Inferior parietal cortex (tissue), 1 donor: ENCODE data around the gene RSBN1L.
A peak's percentile ranks its signal among the peaks of the same experiment; 100 is the strongest.

ENCODE experiments used
- DNase-seq: peaks from one replicate; pipeline ENCODE4 v3.0.0-alpha.2; 2016; ENCODE audit errors: extremely low spot score

The RSBN1L gene

GRCh38 chr7:77729574-77730348 lies 33.5 kb downstream of the RSBN1L start:
- DNase-seq = no peak

- no peak for DNase-seq
Observed at GRCh38 chr7:77731716-77732115, 35.5 kb downstream of the RSBN1L start.

GRCh38 chr7:77734659-77735421 lies 38.6 kb downstream of the RSBN1L start:
- DNase-seq = no peak

GRCh38 chr7:77735457-77735856 lies 39.2 kb downstream of the RSBN1L start:
- no peak for DNase-seq

GRCh38 chr7:77736991-77737390 lies 40.7 kb downstream of the RSBN1L start:
- DNase-seq = no peak

GRCh38 chr7:77738382-77738781 lies 42.1 kb downstream of the RSBN1L start:
- DNase-seq = no peak

GRCh38 chr7:77738871-77739270 lies 42.6 kb downstream of the RSBN1L start:
- no peak for DNase-seq

GRCh38 chr7:77740257-77740656 lies 44.0 kb downstream of the RSBN1L start:
- no peak for DNase-seq

GRCh38 chr7:77743518-77743917 lies 47.3 kb downstream of the RSBN1L start:
- no peak for DNase-seq

GRCh38 chr7:77745746-77746145 lies 49.5 kb downstream of the RSBN1L start:
- DNase-seq = no peak

GRCh38 chr7:77746164-77746823 lies 50.0 kb downstream of the RSBN1L start:
- DNase-seq = no peak

- no peak for DNase-seq
Observed at GRCh38 chr7:77746824-77747165, 50.5 kb downstream of the RSBN1L start.

GRCh38 chr7:77747178-77747577 lies 50.9 kb downstream of the RSBN1L start:
- DNase-seq = no peak

GRCh38 chr7:77747718-77748117 lies 51.5 kb downstream of the RSBN1L start:
- no peak for DNase-seq

GRCh38 chr7:77752016-77752415 lies 55.8 kb downstream of the RSBN1L start:
- DNase-seq = no peak

GRCh38 chr7:77753173-77753572 lies 56.9 kb downstream of the RSBN1L start:
- DNase-seq = no peak

- DNase-seq = no peak
Observed at GRCh38 chr7:77757589-77757988, 61.3 kb downstream of the RSBN1L start.

GRCh38 chr7:77759294-77759889 lies 63.1 kb downstream of the RSBN1L start:
- DNase-seq = peak; percentile 94

GRCh38 chr7:77760809-77761453 lies 64.7 kb downstream of the RSBN1L start:
- DNase-seq = no peak

- no peak for DNase-seq
Observed at GRCh38 chr7:77765481-77765880, 69.2 kb downstream of the RSBN1L start.

GRCh38 chr7:77765906-77766800 lies 69.9 kb downstream of the RSBN1L start:
- DNase-seq = no peak
